NCI-H2227 treated with DMSO at 0.1 percent for 48 hours (cell line): ENCODE measurements around the gene IL16.
"Not testable (repeated sequence)": the region's sequence is repeated elsewhere in the genome, so short reads cannot be mapped to it uniquely, and the experiment has no call there.

Experiments used
- DNase-seq: peaks from one replicate; lab custom pipeline; 2025; lab: John Stamatoyannopoulos, UW

The IL16 gene

GRCh38 chr15:81207987-81208386, 11.3 kb downstream of the IL16 start:
- DNase-seq = not testable (repeated sequence)

- no peak for DNase-seq
Observed at GRCh38 chr15:81209635-81210034, 13.0 kb downstream of the IL16 start.

GRCh38 chr15:81211376-81211775, 14.7 kb downstream of the IL16 start:
- no peak for DNase-seq

GRCh38 chr15:81213982-81214381, 17.3 kb downstream of the IL16 start:
- no peak for DNase-seq

GRCh38 chr15:81215531-81215930, 18.9 kb downstream of the IL16 start:
- no peak for DNase-seq

- DNase-seq = no peak
Observed at GRCh38 chr15:81215983-81216382, 19.3 kb downstream of the IL16 start.

GRCh38 chr15:81216422-81216821, 19.7 kb downstream of the IL16 start:
- no peak for DNase-seq

GRCh38 chr15:81221449-81221848, 24.8 kb downstream of the IL16 start:
- no peak for DNase-seq

- DNase-seq = no peak
Observed at GRCh38 chr15:81222007-81222406, 25.3 kb downstream of the IL16 start.

- no peak for DNase-seq
Observed at GRCh38 chr15:81223346-81223971, 26.8 kb downstream of the IL16 start.

- DNase-seq = no peak
Observed at GRCh38 chr15:81224232-81224631, 27.6 kb downstream of the IL16 start.

GRCh38 chr15:81225161-81225671, 28.5 kb downstream of the IL16 start:
- DNase-seq = no peak

GRCh38 chr15:81227716-81228115, 31.0 kb downstream of the IL16 start:
- no peak for DNase-seq

- no peak for DNase-seq
Observed at GRCh38 chr15:81229586-81229985, 32.9 kb downstream of the IL16 start.

- no peak for DNase-seq
Observed at GRCh38 chr15:81235276-81236123, 38.8 kb downstream of the IL16 start.

GRCh38 chr15:81239190-81239589, 42.5 kb downstream of the IL16 start:
- no peak for DNase-seq

GRCh38 chr15:81242778-81243177, 46.1 kb downstream of the IL16 start:
- no peak for DNase-seq

- DNase-seq = no peak
Observed at GRCh38 chr15:81244306-81244705, 47.6 kb downstream of the IL16 start.

GRCh38 chr15:81253846-81254245, 57.2 kb downstream of the IL16 start:
- DNase-seq = no peak

- peak; percentile 19 for DNase-seq
Observed at GRCh38 chr15:81254277-81254915, 57.7 kb downstream of the IL16 start.

GRCh38 chr15:81254916-81255290, 58.2 kb downstream of the IL16 start:
- DNase-seq = no peak

- no peak for DNase-seq
Observed at GRCh38 chr15:81255315-81255957, 58.8 kb downstream of the IL16 start.
